GM18507 (cell line): ENCODE data around the gene CCDC68.
"Not testable (repeated sequence)": the region's sequence is repeated elsewhere in the genome, so short reads cannot be mapped to it uniquely, and the experiment has no call there.

Source experiments
- DNase-seq: peaks from one replicate; pipeline ENCODE4 v3.0.0; 2011; ENCODE audit warnings: low read depth; ENCODE audit not compliant: insufficient read length; ENCODE audit errors: extremely low spot score
- FAIRE-seq: peaks from 2 replicates; lab custom pipeline; 2011; peaks lifted over from hg19 to GRCh38; lab: Jason Lieb, UNC

Gene CCDC68

DNA sequence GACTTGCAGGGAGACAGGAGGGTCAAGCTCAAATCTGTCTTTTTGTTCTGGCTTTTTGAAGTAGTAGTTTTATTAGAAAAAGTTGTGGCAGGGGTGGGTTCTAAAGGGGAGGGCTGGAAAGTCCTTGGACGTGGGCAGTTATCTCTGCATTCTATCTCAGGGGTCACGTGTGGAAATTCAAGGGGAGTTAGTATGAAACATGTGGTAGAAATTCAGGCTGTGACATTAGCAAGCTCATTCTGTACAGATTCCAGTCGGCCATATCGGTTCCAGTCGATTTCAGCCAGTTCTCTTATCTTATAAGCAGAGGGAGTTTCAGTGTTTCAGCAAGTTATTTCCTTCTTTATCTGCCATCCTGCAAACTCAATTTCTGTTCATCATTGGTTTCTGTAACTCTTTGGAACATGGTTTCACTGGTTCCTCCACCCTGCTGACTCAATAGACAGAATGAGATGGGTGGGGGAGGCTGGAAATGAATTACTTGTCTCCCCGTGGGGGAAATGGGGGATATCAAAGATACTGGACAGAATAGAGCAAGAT, 78.0 kb downstream of the CCDC68 start:
- FAIRE-seq (no peak), DNase-seq (no peak)

GRCh38 chr18:54880395-54881105, 78.7 kb downstream of the CCDC68 start:
- no peak for DNase-seq
- no peak for FAIRE-seq

- FAIRE-seq = no peak
- DNase-seq = no peak
Measured at GRCh38 chr18:54879691-54880090, 79.6 kb downstream of the CCDC68 start.

- no peak for FAIRE-seq
- DNase-seq = no peak
Measured at GRCh38 chr18:54878659-54879358, 80.5 kb downstream of the CCDC68 start.

- no peak for FAIRE-seq
- DNase-seq = no peak
Measured at GRCh38 chr18:54878159-54878622, 81.1 kb downstream of the CCDC68 start.

DNA sequence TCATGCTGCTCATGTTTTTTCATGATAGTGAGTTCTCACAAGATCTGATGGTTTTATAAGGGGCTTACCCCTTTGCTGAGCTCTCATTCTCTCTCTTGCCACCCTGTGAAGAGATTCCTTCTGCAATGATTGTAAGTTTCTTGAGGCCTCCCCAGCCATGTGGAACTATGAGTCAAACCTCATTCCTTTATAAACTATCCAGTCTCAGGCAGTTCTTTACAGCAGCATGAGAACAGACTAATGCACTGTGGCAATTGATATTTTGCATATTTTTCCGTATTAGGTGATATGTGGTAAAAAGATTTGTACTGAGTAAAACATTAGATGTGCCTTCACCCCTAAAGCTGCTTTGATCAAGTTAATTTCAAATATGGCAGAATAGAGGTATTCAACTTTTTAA, 82.2 kb downstream of the CCDC68 start:
- FAIRE-seq (no peak), DNase-seq (no peak)

DNA sequence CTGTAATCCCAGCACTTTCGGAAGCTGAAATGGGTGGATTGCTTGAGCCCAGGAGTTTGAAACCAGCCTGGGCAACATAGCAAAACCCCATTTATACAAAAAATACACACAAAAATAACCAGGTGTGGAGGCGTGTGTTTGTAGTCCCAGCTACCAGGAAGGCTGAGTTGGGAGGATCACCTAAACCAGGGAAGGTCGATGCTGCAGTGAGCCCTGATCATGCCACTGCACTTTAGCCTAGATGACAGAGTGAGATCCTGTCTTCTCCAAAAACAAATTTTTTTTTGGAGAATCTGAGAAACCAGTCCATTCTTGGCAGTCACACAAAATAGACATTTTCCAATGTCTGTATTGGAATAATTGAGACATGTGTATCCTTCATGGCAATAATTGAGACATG, 84.2 kb downstream of the CCDC68 start:
- DNase-seq (no peak), FAIRE-seq (no peak)

GRCh38 chr18:54873884-54874255, 85.4 kb downstream of the CCDC68 start:
- FAIRE-seq (no peak), DNase-seq (no peak)

- DNase-seq = no peak
- FAIRE-seq = no peak
Measured at GRCh38 chr18:54872681-54873080, 86.6 kb downstream of the CCDC68 start.

DNA sequence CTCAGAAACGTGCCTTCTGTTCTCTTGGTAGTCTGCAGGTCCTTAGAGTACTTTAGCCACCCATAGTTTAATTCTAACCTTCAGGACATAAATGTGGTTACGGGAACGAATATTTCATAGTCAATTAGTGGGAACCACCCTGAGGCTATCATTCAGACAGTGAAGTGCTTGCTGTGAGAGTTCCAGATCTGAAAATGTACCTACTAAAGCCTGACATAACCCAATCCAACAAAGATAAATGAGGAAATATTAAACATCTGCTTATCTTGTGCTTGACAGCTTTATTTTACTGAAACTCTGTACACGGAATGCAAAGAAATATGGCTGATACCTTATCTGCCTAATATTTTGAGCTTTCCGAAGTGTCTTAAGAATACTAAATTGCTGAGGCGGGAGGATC, 88.0 kb downstream of the CCDC68 start:
- DNase-seq (no peak), FAIRE-seq (no peak)

GRCh38 chr18:54867131-54867530, 92.1 kb downstream of the CCDC68 start:
- FAIRE-seq = no peak
- DNase-seq = no peak

- DNase-seq (no peak), FAIRE-seq (no peak)
Measured at GRCh38 chr18:54860941-54861340, 98.3 kb downstream of the CCDC68 start.

- DNase-seq (no peak), FAIRE-seq (no peak)
Measured at GRCh38 chr18:54859667-54860421, 99.4 kb downstream of the CCDC68 start.

- FAIRE-seq (no peak), DNase-seq (no peak)
Measured at GRCh38 chr18:54857499-54857898, 101.8 kb downstream of the CCDC68 start.

- DNase-seq (no peak), FAIRE-seq (no peak)
Measured at GRCh38 chr18:54856105-54856646, 103.1 kb downstream of the CCDC68 start.

GRCh38 chr18:54855050-54855449, 104.2 kb downstream of the CCDC68 start:
- DNase-seq, FAIRE-seq: not testable (repeated sequence)

- DNase-seq (no peak), FAIRE-seq (no peak)
Measured at GRCh38 chr18:54852780-54853675, 106.2 kb downstream of the CCDC68 start.
